HEK293 (cell line): ENCODE measurements around the gene CENPN.
A peak's percentile ranks its signal among the peaks of the same experiment; 100 is the strongest.

Source experiments
- CTCF ChIA-PET: fragments of 350-600 bp; formaldehyde crosslinking; extraction: SDS; loops from one replicate; lab custom pipeline; 2021; ENCODE audit warnings: antibody characterized with exemption; lab: Yijun Ruan, JAX
- POLR2A ChIA-PET: fragments of 300-600 bp; formaldehyde crosslinking; extraction: SDS; loops from one replicate; lab custom pipeline; 2020; ENCODE audit warnings: antibody characterized with exemption, inconsistent platforms; lab: Yijun Ruan, JAX
- H3K27ac ChIP-seq: fragments of 200-500 bp; sonication (Bioruptor generic); 2 replicates; pipeline ENCODE4 v1.5.1; 2014; ENCODE audit warnings: low read depth, low read length, control low read depth, inconsistent platforms; ENCODE audit errors: extremely low read depth
- H3K36me3 ChIP-seq, 2 experiments: fragments of 200-500 bp in 1 of 2; sonication (Bioruptor generic) in 1 of 2; 1 replicate in 1 of 2; 2 replicates in 1 of 2; pipeline ENCODE4 v1.5.1; 2014 to 2017; ENCODE audit warnings: inconsistent platforms in 2 of 2, low read length in 2 of 2; ENCODE audit not compliant: control insufficient read depth in 2 of 2, insufficient read depth in 1 of 2
- H3K4me1 ChIP-seq: fragments of 200-500 bp; sonication (Bioruptor generic); 2 replicates; pipeline ENCODE4 v1.5.1; 2014; ENCODE audit warnings: mild to moderate bottlenecking, low read length, inconsistent platforms; ENCODE audit not compliant: control insufficient read depth, insufficient read depth
- H3K4me3 ChIP-seq: 2 replicates; pipeline ENCODE4 v1.5.1; 2011; ENCODE audit warnings: low read depth, mild to moderate bottlenecking, control low read depth, low read length, moderate library complexity
- H3K9me3 ChIP-seq: fragments of 200-500 bp; sonication (Bioruptor generic); 2 replicates; pipeline ENCODE4 v1.5.1; 2014; ENCODE audit warnings: low read depth, low read length, inconsistent platforms; ENCODE audit not compliant: control insufficient read depth, insufficient read depth
- HOXA7 ChIP-seq: sonication (generic); formaldehyde crosslinking; IDR thresholded peaks from 2 replicates; pipeline ENCODE4 v1.8.1; 2022; ENCODE audit warnings: missing genetic modification reagents, borderline replicate concordance
- KLF9 ChIP-seq: fragments of 450-650 bp; formaldehyde crosslinking; IDR thresholded peaks from 2 replicates; pipeline ENCODE4 v1.5.1; 2016; ENCODE audit warnings: missing biosample characterization, missing genetic modification characterization, low read depth
- MEIS1 ChIP-seq: sonication (generic); formaldehyde crosslinking; IDR thresholded peaks from 2 replicates; pipeline ENCODE4 v1.8.1; 2022; ENCODE audit warnings: missing genetic modification reagents, mild to moderate bottlenecking, borderline replicate concordance
- ZBTB17 ChIP-seq: fragments of 450-650 bp; formaldehyde crosslinking; IDR thresholded peaks from 2 replicates; pipeline ENCODE4 v1.5.1; 2016; ENCODE audit warnings: missing biosample characterization, missing genetic modification characterization
- ZFP69B ChIP-seq: fragments of 450-650 bp; formaldehyde crosslinking; IDR thresholded peaks from 2 replicates; pipeline ENCODE4 v1.5.1; 2016; ENCODE audit warnings: missing biosample characterization, missing genetic modification characterization
- ZIC2 ChIP-seq: fragments of 450-650 bp; formaldehyde crosslinking; IDR thresholded peaks from 2 replicates; pipeline ENCODE4 v1.5.1; 2016; ENCODE audit warnings: missing biosample characterization, missing genetic modification characterization
- ZNF112 ChIP-seq: fragments of 450-650 bp; formaldehyde crosslinking; IDR thresholded peaks from 2 replicates; pipeline ENCODE4 v1.5.0; 2017; ENCODE audit warnings: missing biosample characterization, missing genetic modification characterization
- ZNF157 ChIP-seq: fragments of 450-650 bp; formaldehyde crosslinking; IDR thresholded peaks from 2 replicates; pipeline ENCODE4 v1.5.1; 2016; ENCODE audit warnings: missing biosample characterization, missing genetic modification characterization
- ZNF169 ChIP-seq: fragments of 450-650 bp; formaldehyde crosslinking; IDR thresholded peaks from 2 replicates; pipeline ENCODE4 v1.5.1; 2016; ENCODE audit warnings: missing biosample characterization, missing genetic modification characterization
- ZNF175 ChIP-seq: fragments of 450-650 bp; formaldehyde crosslinking; IDR thresholded peaks from 2 replicates; pipeline ENCODE4 v1.5.1; 2016; ENCODE audit warnings: missing biosample characterization, missing genetic modification characterization
- ZNF202 ChIP-seq: fragments of 450-650 bp; formaldehyde crosslinking; IDR thresholded peaks from 2 replicates; pipeline ENCODE4 v1.5.1; 2016; ENCODE audit warnings: missing biosample characterization, missing genetic modification characterization, borderline replicate concordance
- ZNF24 ChIP-seq: fragments of 450-650 bp; formaldehyde crosslinking; IDR thresholded peaks from 2 replicates; pipeline ENCODE4 v1.5.1; 2016; ENCODE audit warnings: missing biosample characterization, missing genetic modification characterization
- ZNF404 ChIP-seq: fragments of 450-650 bp; formaldehyde crosslinking; IDR thresholded peaks from 2 replicates; pipeline ENCODE4 v1.5.1; 2017; ENCODE audit warnings: missing biosample characterization, missing genetic modification characterization
- ZNF596 ChIP-seq: fragments of 450-650 bp; IDR thresholded peaks from 2 replicates; pipeline ENCODE4 v1.5.0; 2018; ENCODE audit warnings: missing biosample characterization, mild to moderate bottlenecking, missing genetic modification characterization, moderate library complexity
- ZNF624 ChIP-seq: fragments of 450-650 bp; formaldehyde crosslinking; IDR thresholded peaks from 2 replicates; pipeline ENCODE4 v1.5.1; 2017; ENCODE audit warnings: missing biosample characterization, missing genetic modification characterization
- ZNF654 ChIP-seq: fragments of 450-650 bp; formaldehyde crosslinking; IDR thresholded peaks from 2 replicates; pipeline ENCODE4 v1.5.1; 2016; ENCODE audit warnings: low read depth, missing biosample characterization, missing genetic modification characterization
- ZNF658 ChIP-seq: fragments of 450-650 bp; formaldehyde crosslinking; IDR thresholded peaks from 2 replicates; pipeline ENCODE4; 2016; ENCODE audit warnings: missing biosample characterization, missing genetic modification characterization
- ZNF777 ChIP-seq: fragments of 450-650 bp; formaldehyde crosslinking; IDR thresholded peaks from 2 replicates; pipeline ENCODE4 v1.5.1; 2017; ENCODE audit warnings: missing biosample characterization, missing genetic modification characterization, borderline replicate concordance
- ZNF785 ChIP-seq: fragments of 450-650 bp; formaldehyde crosslinking; IDR thresholded peaks from 2 replicates; pipeline ENCODE4 v1.5.1; 2016; ENCODE audit warnings: missing biosample characterization, missing genetic modification characterization
- ZNF843 ChIP-seq: fragments of 450-650 bp; formaldehyde crosslinking; IDR thresholded peaks from 2 replicates; pipeline ENCODE4 v1.5.1; 2016; ENCODE audit warnings: missing biosample characterization, missing genetic modification characterization
- ZXDB ChIP-seq: fragments of 450-650 bp; formaldehyde crosslinking; IDR thresholded peaks from 2 replicates; pipeline ENCODE4 v1.5.1; 2016; ENCODE audit warnings: missing biosample characterization, missing genetic modification characterization
- TF ChIP-seq, protein P1 (sequence below): fragments of 450-650 bp; formaldehyde crosslinking; IDR thresholded peaks from 2 replicates; pipeline ENCODE4 v1.5.1; 2016; ENCODE audit warnings: missing biosample characterization, missing genetic modification characterization
- TF ChIP-seq, protein P2 (sequence below): fragments of 450-650 bp; formaldehyde crosslinking; IDR thresholded peaks from 2 replicates; pipeline ENCODE4 v1.5.1; 2016; ENCODE audit warnings: missing biosample characterization, missing genetic modification characterization
- TF ChIP-seq, protein P3 (sequence below): fragments of 450-650 bp; formaldehyde crosslinking; IDR thresholded peaks from 2 replicates; pipeline ENCODE4; 2016; ENCODE audit warnings: missing biosample characterization, missing genetic modification characterization
- TF ChIP-seq, protein P4 (sequence below): fragments of 450-650 bp; formaldehyde crosslinking; IDR thresholded peaks from 2 replicates; pipeline ENCODE4 v1.5.1; 2016; ENCODE audit warnings: missing biosample characterization, missing genetic modification characterization
- TF ChIP-seq, protein P5 (sequence below): fragments of 450-650 bp; formaldehyde crosslinking; IDR thresholded peaks from 2 replicates; pipeline ENCODE4 v1.5.1; 2016; ENCODE audit warnings: missing biosample characterization, missing genetic modification characterization

The CENPN gene

DNA sequence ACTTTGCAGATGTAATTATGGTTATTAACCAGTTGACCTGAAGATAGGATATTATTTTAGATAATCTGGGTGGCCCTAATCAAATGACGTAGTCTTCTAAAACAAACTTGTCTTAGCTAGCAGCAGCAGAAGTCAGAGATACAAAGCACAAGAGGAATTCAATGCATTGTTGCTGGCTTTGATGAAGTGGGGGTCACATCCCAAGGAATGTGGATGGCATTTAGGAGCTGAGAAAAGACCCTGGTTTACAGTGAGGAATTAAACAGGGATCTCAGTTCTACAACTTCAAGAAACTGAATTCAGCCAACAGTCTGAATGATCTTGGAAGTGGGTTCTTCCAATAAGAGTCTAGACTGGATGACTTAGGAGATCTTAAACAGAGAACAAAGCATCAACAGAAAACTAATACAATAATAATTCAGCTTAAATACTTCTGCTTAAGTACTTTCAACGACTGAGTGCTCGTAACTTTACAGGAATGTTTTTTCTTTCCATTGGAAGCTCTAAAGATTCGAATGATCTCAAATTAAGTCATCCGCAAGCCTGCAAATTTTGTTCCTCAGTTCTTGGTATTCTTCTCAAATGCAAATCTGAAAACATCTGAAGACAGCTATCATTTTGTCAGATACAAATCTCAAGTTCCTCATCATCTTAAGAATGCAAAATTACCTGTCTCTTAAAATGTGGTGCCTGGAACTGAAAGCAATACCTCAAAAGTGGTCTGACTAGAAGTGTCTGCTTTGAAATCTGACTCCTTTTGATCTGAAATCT lies 66.7 kb downstream of the CENPN start:
- no peaks in the 10 kb centered on the region for H3K4me1 ChIP-seq
- no peaks in the 10 kb centered on the region for H3K9me3 ChIP-seq
- ChIA-PET POLR2A (no interaction called here), CTCF (interaction anchor here (1.0 kb wide), 1 partner anchor 38 kb away, joined by 7 read pairs; the partner anchor contains the start of gene ATMIN)
- no peak overlapping the region for H3K4me3 ChIP-seq
- no peak overlapping the region for H3K27ac ChIP-seq
- TF ChIP-seq MEIS1 = no peak
- TF ChIP-seq, protein P1, sequence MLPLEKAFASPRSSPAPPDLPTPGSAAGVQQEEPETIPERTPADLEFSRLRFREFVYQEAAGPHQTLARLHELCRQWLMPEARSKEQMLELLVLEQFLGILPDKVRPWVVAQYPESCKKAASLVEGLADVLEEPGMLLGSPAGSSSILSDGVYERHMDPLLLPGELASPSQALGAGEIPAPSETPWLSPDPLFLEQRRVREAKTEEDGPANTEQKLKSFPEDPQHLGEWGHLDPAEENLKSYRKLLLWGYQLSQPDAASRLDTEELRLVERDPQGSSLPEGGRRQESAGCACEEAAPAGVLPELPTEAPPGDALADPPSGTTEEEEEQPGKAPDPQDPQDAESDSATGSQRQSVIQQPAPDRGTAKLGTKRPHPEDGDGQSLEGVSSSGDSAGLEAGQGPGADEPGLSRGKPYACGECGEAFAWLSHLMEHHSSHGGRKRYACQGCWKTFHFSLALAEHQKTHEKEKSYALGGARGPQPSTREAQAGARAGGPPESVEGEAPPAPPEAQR = no peak
- no peak for TF ChIP-seq ZNF175 (tag by site-specific recombination)
- no peak for TF ChIP-seq ZNF777
- H3K36me3 ChIP-seq = no peaks in the 10 kb centered on the region

DNA sequence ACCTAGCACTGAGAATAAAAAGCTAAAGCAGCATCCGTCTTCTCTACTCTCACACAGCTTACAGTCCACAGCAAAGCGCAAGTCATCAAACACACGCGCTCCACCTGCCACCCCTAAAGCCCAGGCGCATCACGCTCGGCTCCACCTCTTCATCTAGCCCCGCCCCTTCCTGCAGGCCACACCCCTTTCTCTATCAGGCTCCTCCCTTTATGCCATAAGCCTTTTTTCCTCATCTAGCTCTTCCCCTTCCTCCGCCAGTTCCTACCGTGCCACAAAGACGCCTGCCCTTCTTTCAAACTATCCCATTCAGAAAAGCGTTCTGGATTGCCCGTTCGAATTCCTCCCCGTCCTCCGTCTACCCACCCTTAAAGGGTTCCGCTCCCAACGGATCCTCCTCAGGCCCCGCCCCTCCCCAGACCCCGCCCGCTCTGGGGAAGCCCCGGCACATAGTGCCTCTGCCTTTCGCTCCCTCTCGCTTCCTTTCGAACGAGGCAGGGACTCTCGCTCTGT lies 69.6 kb downstream of the CENPN start:
- H3K27ac ChIP-seq = no peak overlapping the region
- H3K4me3 ChIP-seq = peak overlapping the region; percentile 82
- no peaks in the 10 kb centered on the region for H3K9me3 ChIP-seq
- CTCF ChIA-PET = interaction anchor here (0.6 to 1.6 kb wide), 2 partner anchors 42 to 51 kb away, joined by 3 to 10 read pairs; partner anchors contain the start of gene ATMIN
- H3K36me3 ChIP-seq = peaks cover 0 to under 1% of the 10 kb centered on the region in 2 experiments; a peak in 2 of 3 replicates
- no peaks in the 10 kb centered on the region for H3K4me1 ChIP-seq
- POLR2A ChIA-PET = interaction anchor here (0.7 to 1.4 kb wide), 6 partner anchors 10 to 150 kb away, joined by 3 to 12 read pairs (median 4); partner anchors contain the start of genes CENPN and CMC2
- TF ChIP-seq ZNF24 (tag by site-specific recombination) (no peak), ZNF624 (tag by site-specific recombination) (no peak), ZNF658 (no peak), ZNF654 (no peak), KLF9 (tag by site-specific recombination) (peak; percentile 90), ZNF785 (tag by site-specific recombination) (no peak), ZNF843 (tag by site-specific recombination) (0 out of 2 replicates have a peak, but pooled peaks have one; percentile 13), ZNF169 (tag by site-specific recombination) (no peak), ZNF112 (tag by site-specific recombination) (no peak), ZIC2 (tag by site-specific recombination) (no peak), ZNF404 (tag by site-specific recombination) (no peak), ZNF157 (tag by site-specific recombination) (no peak), ZNF202 (tag by site-specific recombination) (no peak), ZFP69B (tag by site-specific recombination) (no peak), HOXA7 (CRISPR knock-in tag) (no peak), ZNF777 (no peak), ZXDB (tag by site-specific recombination) (no peak; the same call in 1 of the 2 replicates), ZNF596 (tag by site-specific recombination) (peak; percentile 64), ZBTB17 (tag by site-specific recombination) (0 out of 2 replicates have a peak, but pooled peaks have one; percentile 54)
- TF ChIP-seq, protein P2, sequence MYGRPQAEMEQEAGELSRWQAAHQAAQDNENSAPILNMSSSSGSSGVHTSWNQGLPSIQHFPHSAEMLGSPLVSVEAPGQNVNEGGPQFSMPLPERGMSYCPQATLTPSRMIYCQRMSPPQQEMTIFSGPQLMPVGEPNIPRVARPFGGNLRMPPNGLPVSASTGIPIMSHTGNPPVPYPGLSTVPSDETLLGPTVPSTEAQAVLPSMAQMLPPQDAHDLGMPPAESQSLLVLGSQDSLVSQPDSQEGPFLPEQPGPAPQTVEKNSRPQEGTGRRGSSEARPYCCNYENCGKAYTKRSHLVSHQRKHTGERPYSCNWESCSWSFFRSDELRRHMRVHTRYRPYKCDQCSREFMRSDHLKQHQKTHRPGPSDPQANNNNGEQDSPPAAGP = no peak
- TF ChIP-seq, protein P3, sequence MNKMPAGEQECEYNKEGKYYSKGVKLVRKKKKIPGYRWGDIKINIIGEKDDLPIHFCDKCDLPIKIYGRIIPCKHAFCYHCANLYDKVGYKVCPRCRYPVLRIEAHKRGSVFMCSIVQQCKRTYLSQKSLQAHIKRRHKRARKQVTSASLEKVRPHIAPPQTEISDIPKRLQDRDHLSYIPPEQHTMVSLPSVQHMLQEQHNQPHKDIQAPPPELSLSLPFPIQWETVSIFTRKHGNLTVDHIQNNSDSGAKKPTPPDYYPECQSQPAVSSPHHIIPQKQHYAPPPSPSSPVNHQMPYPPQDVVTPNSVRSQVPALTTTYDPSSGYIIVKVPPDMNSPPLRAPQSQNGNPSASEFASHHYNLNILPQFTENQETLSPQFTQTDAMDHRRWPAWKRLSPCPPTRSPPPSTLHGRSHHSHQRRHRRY = no peak
- TF ChIP-seq, protein P4, sequence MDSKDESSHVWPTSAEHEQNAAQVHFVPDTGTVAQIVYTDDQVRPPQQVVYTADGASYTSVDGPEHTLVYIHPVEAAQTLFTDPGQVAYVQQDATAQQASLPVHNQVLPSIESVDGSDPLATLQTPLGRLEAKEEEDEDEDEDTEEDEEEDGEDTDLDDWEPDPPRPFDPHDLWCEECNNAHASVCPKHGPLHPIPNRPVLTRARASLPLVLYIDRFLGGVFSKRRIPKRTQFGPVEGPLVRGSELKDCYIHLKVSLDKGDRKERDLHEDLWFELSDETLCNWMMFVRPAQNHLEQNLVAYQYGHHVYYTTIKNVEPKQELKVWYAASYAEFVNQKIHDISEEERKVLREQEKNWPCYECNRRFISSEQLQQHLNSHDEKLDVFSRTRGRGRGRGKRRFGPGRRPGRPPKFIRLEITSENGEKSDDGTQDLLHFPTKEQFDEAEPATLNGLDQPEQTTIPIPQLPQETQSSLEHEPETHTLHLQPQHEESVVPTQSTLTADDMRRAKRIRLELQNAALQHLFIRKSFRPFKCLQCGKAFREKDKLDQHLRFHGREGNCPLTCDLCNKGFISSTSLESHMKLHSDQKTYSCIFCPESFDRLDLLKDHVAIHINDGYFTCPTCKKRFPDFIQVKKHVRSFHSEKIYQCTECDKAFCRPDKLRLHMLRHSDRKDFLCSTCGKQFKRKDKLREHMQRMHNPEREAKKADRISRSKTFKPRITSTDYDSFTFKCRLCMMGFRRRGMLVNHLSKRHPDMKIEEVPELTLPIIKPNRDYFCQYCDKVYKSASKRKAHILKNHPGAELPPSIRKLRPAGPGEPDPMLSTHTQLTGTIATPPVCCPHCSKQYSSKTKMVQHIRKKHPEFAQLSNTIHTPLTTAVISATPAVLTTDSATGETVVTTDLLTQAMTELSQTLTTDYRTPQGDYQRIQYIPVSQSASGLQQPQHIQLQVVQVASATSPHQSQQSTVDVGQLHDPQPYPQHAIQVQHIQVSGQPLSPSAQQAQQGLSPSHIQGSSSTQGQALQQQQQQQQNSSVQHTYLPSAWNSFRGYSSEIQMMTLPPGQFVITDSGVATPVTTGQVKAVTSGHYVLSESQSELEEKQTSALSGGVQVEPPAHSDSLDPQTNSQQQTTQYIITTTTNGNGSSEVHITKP (tag by site-specific recombination) = peak; percentile 67
- TF ChIP-seq, protein P5, sequence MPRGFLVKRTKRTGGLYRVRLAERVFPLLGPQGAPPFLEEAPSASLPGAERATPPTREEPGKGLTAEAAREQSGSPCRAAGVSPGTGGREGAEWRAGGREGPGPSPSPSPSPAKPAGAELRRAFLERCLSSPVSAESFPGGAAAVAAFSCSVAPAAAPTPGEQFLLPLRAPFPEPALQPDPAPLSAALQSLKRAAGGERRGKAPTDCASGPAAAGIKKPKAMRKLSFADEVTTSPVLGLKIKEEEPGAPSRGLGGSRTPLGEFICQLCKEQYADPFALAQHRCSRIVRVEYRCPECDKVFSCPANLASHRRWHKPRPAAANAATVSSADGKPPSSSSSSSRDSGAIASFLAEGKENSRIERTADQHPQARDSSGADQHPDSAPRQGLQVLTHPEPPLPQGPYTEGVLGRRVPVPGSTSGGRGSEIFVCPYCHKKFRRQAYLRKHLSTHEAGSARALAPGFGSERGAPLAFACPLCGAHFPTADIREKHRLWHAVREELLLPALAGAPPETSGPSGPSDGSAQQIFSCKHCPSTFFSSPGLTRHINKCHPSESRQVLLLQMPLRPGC (tag by site-specific recombination) = no peak
